K562 (cell line): Measurements from ENCODE around the gene DPY19L3. TPM values are rescaled to one million over a fixed set of nuclear protein-coding genes. Genes with fewer than 3 reads are reported as not detected.

Experiments used
- PBX2 ChIP-seq, 2 experiments: IDR thresholded peaks in 1 of 2; conservative IDR thresholded peaks in 1 of 2; 2 replicates each; pipeline ENCODE4 v1.6.1; 2016; ENCODE audit warnings: low read depth in 2 of 2, mild to moderate bottlenecking in 1 of 2, missing compliant biosample characterization in 1 of 2, missing genetic modification characterization in 1 of 2, moderate library complexity in 1 of 2
- SPI1 ChIP-seq: IDR thresholded peaks from 2 replicates; pipeline ENCODE4 v1.6.1; 2011; ENCODE audit warnings: low read depth, low read length, control low read depth, borderline replicate concordance
- polyA plus RNA-seq, 8 experiments: library from polyadenylated mRNA; depleted of rRNA in 4 of 8; stranded (reverse) in 5 of 8; unstranded in 3 of 8; fragments of >200 nt; fragmentation: Nextera tagmentation in 2 of 8; fragmentation: Illumina TruSeq in 1 of 8; extraction: Ambion mirVana in 2 of 8; extraction: Trizol in 1 of 8; gene quantifications; 2 replicates each; pipeline versions ENCODE4 v1.2.1 to v1.2.3, GENCODE V29; 2011 to 2014; ENCODE audit warnings: inconsistent platforms in 1 of 8, missing spikeins in 1 of 8
- total RNA-seq, 7 experiments: library from RNA; depleted of rRNA in 6 of 7; stranded (reverse); fragments of >200 nt in 6 of 7; fragmentation: Illumina TruSeq in 2 of 7; extraction: Trizol in 2 of 7; gene quantifications; 2 replicates each; pipeline versions ENCODE4 v1.2.1 to v1.2.3, GENCODE V29; 2011 to 2021; ENCODE audit warnings: low replicate concordance in 1 of 7
- TF ChIP-seq, protein P1 (sequence below): sonication (generic); formaldehyde crosslinking; IDR thresholded peaks from 2 replicates; pipeline ENCODE4 v1.8.0; 2022; ENCODE audit warnings: mild to moderate bottlenecking, missing genetic modification reagents

The DPY19L3 gene
- total and polyA plus RNA-seq, 9 of the 15 experiments (the other 6 are each of a cell fraction or from before 2014, with no cell fraction given), result 4.7 to 39.2 (median 22.0) TPM

GRCh38 chr19:32532233-32532632 is 126.7 kb downstream of the DPY19L3 start (continued):
- TF ChIP-seq, protein P1, sequence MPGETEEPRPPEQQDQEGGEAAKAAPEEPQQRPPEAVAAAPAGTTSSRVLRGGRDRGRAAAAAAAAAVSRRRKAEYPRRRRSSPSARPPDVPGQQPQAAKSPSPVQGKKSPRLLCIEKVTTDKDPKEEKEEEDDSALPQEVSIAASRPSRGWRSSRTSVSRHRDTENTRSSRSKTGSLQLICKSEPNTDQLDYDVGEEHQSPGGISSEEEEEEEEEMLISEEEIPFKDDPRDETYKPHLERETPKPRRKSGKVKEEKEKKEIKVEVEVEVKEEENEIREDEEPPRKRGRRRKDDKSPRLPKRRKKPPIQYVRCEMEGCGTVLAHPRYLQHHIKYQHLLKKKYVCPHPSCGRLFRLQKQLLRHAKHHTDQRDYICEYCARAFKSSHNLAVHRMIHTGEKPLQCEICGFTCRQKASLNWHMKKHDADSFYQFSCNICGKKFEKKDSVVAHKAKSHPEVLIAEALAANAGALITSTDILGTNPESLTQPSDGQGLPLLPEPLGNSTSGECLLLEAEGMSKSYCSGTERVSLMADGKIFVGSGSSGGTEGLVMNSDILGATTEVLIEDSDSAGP (CRISPR knock-in tag), result no peak
- TF ChIP-seq PBX2 (CRISPR knock-in tag; IDR thresholded peaks at IDR 0.05; ENCODE audit: low read depth) (no peak), PBX2 (tag; conservative IDR thresholded peaks at IDR 0.05; ENCODE audit: low read depth) (0 out of 2 replicates have a peak, but pooled peaks have one; percentile 9), SPI1 (peak; percentile 90)

Other genes starting within 250 kb of the DPY19L3 start
- gene ZNF507, start 60.2 kb upstream of the DPY19L3 start, total RNA-seq (2014; rRNA removed), result 7.8 and 9.2 TPM in 2 replicates
- 10.4 and 11.8 TPM in 2 replicates for gene ZNF507, start 60.2 kb upstream of the DPY19L3 start, total RNA-seq (2014; rRNA removed; fragmentation: Illumina TruSeq; extraction: Trizol)
- gene ZNF507, start 60.2 kb upstream of the DPY19L3 start, total RNA-seq (2015; rRNA removed; fragmentation: Illumina TruSeq; extraction: Trizol), result 9.5 and 10.1 TPM in 2 replicates
- gene ZNF507, start 60.2 kb upstream of the DPY19L3 start, total RNA-seq (2021), result 15.1 and 18.1 TPM in 2 replicates
- gene ZNF507, start 60.2 kb upstream of the DPY19L3 start, polyA plus RNA-seq (2011; rRNA removed), result 22.4 and 25.0 TPM in 2 replicates
- 16.8 and 17.8 TPM in 2 replicates for gene ZNF507, start 60.2 kb upstream of the DPY19L3 start, polyA plus RNA-seq (2014; fragmentation: Illumina TruSeq; extraction: Trizol)
- 1 to 10 TPM; 2.9 to 3.2 TPM for gene ZNF507, start 60.2 kb upstream of the DPY19L3 start, polyA plus RNA-seq (2014; fragmentation: Nextera tagmentation; extraction: Ambion mirVana)
- 11.2 and 12.0 TPM in 2 replicates for gene ZNF507, start 60.2 kb upstream of the DPY19L3 start, polyA plus RNA-seq (2014; rRNA removed)
- gene PDCD5, start 175.4 kb downstream of the DPY19L3 start, total RNA-seq (2014; rRNA removed), result 303 and 310 TPM in 2 replicates
- 269 and 303 TPM in 2 replicates for gene PDCD5, start 175.4 kb downstream of the DPY19L3 start, total RNA-seq (2014; rRNA removed; fragmentation: Illumina TruSeq; extraction: Trizol)
- 305 TPM in 2 replicates for gene PDCD5, start 175.4 kb downstream of the DPY19L3 start, total RNA-seq (2015; rRNA removed; fragmentation: Illumina TruSeq; extraction: Trizol)
- 188 and 196 TPM in 2 replicates for gene PDCD5, start 175.4 kb downstream of the DPY19L3 start, total RNA-seq (2021)
- gene PDCD5, start 175.4 kb downstream of the DPY19L3 start, polyA plus RNA-seq (2011; rRNA removed), result 88.3 and 122 TPM in 2 replicates
- gene PDCD5, start 175.4 kb downstream of the DPY19L3 start, polyA plus RNA-seq (2014; fragmentation: Illumina TruSeq; extraction: Trizol), result 308 and 322 TPM in 2 replicates
- gene PDCD5, start 175.4 kb downstream of the DPY19L3 start, polyA plus RNA-seq (2014; fragmentation: Nextera tagmentation; extraction: Ambion mirVana), result 100 to 1,000 TPM; 136 to 185 TPM
- gene PDCD5, start 175.4 kb downstream of the DPY19L3 start, polyA plus RNA-seq (2014; rRNA removed), result 279 and 322 TPM in 2 replicates